ENCODE measurements around the gene ADD3.

The ADD3 gene

DNA sequence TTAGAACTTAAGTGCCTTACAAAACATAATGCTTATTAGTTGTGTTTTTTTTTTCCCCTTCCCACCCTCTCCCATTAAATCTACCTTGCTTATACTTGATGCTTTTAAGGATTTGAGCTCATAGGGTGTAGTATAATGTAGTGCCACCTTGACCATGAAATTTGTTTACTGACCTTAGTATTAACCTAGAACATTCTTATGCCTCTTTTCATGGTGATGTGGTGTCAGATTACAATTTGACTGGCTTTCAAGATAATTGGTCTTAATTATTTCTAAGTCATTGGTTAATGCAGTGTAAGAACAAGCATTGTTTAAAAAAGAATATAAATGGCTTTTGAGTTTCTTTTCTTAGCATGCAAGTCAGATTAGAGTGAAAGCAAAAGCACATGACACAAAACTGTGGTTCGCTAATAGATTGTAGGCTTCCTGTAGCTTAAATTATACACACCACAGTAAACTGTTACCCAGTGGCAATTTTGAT lies 61.8 kb downstream of the ADD3 start:
- no peak for DNase-seq

DNA sequence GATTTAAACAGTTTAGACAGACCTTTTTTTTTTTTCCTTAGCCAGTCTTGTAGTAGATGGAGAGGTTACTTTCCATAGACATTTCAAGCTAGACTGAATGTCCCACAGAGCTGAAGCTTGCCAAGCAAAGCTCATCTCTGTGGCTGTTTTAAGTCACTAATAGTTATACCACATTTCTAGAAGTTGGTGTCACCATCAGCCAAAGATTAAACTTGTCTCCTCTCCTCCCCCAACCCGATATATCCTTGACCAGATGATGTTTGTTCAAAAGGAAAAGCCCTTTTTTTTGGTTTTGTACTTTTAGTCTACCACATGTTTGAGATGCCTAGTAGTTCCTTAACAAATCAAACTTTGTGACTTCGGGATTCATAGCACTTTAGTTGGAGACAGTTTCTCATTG lies 66.1 kb downstream of the ADD3 start:
- no peak for DNase-seq

DNA sequence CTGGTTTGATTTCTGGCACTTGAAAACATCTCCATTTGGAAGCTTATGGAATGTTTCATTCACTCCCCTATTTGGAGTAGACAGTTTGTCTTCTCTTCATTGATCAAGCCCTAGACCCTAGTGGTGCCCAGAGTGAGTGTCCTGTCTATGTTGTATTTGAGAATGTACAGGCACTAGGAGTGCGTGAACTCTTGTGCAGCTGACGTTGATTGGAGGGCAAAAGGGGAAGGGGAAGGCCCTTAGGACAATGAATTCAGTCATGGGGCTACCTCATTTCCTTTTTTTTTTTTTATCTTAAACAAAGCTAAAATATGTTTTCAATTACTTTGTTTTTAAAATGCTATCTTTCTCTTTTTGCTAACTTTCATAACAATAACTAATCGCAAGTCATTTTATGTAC lies 66.5 kb downstream of the ADD3 start:
- DNase-seq, result peak; percentile 31

DNA sequence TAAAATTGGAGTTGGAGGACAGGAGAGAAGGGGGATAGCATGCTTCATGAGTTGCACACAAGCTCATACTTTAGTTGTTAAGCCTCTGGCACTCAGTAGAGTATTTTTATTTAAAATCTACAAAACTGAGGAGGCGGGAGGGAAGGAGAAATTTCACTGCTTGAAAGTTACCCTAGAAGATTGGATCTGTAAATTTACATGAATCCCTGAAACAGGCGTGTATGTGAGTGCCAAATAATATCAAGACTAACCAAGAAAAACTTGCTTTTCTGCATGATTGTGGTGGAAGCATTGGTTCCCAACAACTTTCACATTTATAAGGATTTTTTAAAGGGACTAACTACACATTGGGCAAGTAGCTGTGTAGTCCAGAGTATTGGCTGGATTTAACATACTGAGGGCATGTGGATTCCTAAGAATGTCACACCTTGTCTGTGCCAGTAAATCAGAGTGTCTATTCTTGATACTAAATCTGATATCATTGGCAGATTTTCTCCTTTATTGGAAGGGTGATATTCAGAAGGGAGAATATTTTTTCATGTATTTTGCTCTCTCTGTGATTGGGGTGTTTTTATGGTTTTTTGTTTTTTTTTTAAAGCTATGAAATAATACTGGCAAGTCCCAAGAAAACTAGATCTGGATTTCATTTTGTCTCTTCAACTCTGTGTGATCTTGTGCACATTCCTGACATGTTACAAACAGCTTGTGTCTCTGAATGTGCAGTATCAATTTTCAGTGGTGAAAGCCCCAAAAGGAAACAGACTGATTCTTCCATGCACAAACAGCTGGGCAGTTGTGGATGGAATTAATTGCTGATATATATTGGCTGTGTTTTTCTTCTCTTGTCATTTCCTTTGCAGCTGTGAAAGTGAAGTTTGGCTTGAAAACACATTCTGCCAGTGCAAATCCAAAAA lies 67.2 kb downstream of the ADD3 start:
- no peak for DNase-seq

DNA sequence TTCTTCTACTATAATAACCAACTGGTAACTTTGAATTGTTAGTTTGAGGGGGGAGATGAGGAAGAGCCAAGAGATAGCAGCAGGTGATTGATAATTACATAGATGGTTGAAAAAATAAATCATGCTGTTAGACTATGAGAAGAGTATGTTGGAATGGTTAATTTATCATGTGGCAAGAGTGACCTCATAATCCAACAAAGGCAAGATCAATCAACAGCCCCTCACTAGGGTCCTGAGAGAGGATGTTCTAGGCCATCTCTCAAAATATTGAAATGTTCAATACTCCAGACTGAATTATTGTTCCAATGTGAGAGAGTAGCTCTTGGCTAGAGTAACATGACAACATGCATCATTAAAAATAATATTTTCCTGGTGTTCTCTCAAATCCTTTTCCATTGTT lies 67.9 kb downstream of the ADD3 start:
- DNase-seq, result no peak

DNA sequence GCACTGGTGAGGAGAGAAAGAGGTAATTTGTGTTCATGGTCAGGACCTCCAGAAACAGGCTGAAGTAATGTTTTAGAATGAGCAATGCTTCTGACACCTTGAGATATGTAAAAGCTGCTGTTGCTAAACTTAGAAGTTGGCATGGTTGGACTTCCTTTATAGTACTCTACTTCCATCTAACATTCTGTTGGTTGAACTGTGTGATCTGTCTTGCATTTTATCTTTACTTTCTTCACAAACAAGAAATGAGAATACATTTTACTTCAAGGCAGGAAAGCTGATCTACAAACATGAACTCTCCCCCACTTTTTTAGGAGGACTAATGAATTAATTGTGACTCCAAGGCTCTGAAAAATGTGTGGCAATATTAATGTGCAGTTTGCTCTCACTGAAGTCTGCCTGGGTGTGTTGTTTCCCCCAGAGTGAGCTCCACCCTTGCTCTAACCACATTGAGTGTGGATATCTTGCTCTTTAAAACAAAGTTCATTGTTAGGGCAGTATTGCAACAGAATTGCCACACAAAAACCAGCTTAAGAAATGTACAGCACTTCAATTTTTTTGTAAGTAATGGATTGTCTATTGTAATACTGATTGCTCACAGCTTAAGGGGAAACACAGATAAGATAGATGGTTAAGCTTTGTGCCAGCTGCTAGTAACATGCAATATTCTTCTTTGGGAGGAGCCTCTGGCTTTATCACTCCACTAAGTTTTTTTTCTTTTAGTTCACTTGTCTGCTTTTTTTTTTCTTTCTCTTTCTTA lies 69.0 kb downstream of the ADD3 start:
- DNase-seq, result peak; percentile 52

DNA sequence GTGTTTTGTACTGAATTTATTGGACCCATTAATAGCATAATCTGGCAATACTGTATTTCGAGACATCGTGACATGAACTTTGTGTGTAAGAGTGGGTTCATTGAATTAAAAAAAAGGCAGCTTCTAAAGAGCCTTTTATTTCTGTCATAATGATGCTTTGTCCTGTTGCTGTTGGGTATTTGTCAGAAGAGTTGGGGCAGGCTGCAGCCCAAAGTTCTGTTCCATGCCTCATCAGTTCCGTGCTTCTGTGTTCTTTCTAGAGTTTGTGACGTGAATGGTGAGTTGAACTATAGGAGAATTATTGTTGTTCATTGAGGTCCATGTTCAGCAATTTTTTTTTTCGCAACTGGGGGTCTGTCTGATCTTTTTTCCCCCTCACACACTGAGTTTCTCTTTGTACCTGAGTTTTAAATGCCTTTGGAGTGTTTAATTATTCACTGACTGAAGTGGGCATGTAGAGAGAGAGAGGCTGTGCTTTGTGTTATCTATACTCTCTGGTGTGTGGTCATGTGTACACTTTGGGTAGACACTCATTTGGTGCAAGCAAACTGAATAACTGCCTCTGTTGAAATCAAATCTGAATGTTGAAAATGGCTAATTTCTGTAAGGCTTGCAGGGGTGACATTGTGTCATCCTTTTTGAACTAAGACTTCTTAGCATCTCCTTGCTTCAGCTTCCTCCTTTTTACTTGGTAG lies 69.8 kb downstream of the ADD3 start:
- DNase-seq, result peak; percentile 20

DNA sequence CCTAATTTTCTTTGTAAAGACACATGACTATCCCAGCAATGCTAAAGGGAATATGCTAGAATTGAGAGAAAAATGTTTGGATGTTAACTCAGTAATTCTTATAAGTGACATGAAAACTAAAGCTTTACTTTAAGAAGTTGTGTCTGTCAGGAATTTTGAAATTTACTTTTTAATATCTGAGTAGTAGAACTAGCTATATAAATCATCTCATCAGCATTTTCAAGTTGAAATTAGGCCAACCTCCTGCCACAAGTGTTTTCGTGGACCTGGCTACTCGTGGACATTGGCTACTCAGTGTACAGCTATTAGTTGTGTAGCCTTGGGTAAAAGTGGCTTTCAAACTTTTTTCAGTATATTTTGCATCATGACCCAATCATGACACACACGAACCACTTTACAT lies 70.5 kb downstream of the ADD3 start:
- no peak for DNase-seq

DNA sequence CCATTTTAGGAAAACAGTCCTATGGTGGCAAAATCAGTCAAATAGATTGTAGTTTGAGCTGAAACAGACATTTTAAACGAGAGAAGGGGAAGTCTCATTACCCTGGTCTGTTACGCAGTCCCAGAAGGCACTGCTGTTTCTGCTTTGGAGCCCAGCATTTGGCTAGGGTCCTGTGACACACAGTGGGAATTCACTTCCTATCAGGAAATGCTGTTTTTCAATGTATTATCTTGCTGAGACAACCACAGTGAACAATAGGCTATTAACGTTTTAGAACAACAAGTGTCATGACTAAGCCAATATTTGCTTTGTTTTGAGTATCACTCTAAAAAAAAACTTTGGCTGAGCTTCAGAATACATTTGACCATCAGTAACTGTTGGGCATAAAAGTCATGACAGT lies 74.1 kb downstream of the ADD3 start:
- DNase-seq, result peak; percentile 31

DNA sequence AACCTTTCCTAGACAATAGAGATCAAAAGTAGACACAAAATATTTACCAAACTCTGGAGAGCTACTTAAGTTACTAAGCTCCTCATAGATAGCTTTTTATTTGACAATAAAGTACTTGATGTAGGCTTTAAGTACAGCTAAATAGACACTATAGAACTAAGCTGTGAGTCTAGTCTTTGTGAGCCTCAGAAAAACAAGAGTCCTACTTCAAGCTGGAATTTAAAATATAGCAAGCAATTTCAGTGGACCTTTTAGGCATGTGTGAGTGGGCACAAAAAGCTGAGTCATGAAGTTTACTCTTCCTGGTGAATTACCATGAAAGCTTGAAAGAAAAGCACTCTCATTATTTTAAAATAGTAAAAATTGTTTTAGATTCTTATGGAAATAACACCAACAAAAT lies 76.1 kb downstream of the ADD3 start:
- no peak for DNase-seq

DNA sequence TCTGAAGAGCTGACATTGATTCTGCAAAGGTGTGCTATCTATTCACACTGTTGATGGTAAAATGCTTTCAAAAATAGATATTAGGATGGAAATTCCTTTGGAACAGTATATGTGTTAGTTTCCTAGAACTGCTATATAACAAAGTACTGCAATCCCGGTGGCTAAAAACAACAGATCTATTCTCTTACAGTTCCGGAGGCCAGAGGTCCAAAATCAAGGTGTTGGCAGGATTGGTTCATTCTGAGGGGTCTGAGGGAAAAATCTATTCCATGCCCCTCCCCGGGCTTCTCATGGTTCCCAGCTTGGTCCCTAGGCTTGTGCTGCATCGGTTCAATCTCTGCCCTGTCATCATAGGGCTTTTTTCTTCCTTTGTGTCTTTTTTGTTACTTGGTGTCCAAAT lies 79.9 kb downstream of the ADD3 start:
- no peak for DNase-seq

DNA sequence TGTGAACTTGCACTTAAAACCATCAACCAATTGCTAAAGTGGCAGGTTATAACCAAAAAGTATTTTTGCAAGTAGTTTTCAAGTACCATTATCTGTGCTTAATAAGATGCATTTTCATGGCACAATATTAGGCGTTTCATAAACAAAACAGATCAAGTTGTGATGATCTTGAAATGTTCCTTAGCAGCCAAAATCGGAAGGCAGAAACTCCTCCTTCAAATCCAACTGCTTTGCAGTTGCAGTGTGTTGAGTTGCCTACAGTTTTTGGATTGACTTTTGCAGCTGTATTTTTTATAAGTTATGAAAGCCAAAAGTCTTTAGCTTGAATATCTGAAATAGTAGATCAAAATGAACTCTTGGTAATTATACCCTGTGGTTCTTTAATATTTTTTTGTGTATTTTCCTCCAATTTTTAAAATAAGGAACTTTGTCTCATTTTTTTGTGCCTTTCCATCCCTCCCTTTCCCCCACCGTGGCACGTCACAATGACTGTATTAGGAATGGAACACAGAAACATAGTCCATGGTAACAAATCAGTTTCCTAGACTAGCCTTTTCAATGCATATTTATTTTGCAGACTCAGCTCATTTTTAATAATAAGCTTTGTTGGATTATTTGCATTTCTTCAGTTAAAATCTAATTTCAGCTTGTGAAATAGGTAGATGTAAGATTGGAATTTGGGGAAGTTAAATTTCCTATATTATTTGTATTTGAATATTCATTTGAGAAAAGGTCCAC lies 80.8 kb downstream of the ADD3 start:
- DNase-seq, result no peak

DNA sequence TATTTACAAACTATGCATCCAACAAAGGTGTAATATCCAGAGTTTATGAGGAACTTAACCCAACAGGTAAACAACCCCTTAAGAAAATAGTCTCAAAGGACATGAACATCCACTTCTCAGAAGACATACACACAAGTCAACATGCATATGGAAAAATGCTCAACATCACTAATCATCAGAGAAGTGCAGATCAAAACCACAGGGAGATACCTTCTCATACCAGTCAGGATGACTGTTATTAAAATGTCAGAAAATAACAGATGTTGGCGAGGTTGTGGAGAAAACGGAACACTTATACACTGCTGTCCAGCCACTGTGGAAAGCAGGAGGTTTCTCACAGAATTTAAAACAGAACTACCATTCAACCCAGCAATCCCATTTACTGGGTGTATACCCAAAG lies 84.0 kb downstream of the ADD3 start:
- DNase-seq, result no peak

DNA sequence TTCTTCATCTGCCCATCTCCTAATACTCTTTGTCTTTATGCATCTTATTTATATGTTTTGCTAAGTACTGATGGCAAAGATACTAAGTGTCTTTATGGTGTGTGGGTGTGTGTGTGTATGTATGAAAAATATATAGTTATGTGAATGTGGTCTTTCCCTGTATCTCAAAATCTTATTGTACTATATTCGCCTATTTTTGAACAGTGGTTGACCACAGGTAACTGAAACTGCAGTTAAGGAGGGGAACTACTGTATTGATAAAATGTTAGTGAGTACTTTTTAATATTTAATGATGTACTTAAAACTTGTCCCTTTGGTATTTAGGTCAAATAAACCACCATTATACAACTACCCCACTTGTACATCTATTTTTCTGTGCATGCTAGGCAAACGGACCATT lies 85.9 kb downstream of the ADD3 start:
- no peak for DNase-seq

DNA sequence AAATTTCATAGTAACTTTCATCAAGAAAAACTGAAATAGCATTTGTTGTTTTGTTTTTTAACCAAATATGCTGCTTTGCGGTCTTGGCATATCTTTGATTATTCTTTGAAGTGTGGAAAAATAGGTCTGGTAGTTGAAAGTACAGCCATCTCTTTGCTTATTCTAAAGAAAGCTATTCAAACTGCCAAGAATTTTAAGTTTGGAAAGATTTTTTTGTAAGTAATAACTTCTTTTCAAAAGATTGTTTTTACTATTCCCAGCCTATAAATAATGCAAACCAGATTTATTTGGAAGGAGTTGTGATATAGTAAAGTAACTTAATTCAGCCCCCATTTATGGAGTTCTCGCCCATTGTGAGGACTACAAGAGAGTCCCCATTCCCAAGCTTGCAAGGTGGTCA lies 87.0 kb downstream of the ADD3 start:
- DNase-seq, result no peak

DNA sequence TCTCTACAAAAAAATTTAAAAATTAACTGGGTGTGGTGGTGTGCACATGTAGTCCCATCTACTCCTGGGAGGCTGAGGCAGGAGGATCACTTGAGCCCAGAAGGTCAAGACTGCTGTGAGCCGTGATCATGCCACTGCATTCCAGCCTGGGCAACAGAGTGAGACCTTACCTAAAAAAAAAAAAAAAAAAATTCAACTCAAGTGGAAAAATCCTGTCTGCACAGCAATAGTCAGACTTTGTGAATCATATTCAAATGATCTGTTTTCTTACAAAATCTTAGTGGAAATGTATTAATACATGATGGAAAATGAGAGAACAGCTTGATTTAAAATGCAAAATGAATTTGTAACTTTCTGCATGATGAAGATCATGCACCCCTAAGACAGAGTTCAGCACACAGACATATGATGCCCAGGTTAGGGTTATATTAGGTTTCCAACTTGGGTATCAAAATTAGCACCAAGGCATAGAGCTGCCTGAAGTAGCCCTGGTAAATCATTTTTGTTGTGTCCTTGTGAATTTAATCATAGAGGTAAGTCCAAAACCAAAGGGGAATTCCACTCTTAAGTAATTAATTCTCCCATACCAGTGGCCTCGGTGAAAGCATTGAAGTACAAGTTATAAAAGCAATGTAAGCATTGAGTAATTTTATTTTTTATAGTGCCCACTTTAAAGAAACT lies 93.8 kb downstream of the ADD3 start:
- DNase-seq, result no peak

DNA sequence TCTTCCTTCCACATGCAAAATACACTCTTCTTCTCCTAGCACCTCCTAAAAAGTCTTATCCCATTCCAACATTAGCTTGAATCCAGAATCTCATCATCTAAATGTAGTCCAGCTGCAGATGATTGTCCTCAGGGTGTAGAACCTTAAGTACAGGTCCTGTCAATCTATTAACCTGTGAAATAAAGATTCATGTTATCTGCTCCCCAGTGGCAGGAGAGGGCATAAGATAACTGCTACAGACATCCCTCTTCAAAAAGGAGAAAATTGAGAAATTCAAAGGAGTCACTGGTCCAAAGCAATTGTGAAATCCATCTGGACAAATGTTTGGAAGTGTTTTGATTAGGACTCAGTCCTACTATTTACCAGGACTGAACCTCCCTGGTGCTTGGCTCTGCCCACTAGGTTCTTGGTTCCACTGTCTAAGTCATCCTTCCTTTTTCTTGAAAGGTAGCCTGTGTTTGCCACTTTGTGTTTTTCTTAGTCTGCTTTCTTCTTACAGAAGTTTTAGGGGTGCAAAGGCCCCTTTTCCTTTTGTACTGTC lies 96.2 kb downstream of the ADD3 start:
- no peak for DNase-seq

DNA sequence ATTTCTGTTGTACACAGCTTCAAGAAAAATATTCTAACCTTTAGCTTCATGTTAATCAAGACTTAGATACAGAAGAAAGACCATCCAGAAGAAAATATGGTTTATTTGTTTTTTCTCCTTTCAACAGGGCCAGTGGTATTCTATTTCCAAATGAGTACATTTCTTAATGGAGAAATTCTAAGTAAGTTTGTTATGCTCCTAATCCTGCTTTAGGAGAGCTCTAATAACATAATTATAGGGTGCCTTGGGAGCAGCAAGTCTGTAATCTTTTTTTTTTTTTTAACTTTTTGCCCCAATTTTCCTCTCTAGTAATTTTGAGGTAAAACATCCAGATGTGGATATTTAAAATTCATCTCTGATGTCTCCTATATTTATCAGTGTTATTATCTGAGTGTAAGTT lies 98.1 kb downstream of the ADD3 start:
- no peak for DNase-seq

DNA sequence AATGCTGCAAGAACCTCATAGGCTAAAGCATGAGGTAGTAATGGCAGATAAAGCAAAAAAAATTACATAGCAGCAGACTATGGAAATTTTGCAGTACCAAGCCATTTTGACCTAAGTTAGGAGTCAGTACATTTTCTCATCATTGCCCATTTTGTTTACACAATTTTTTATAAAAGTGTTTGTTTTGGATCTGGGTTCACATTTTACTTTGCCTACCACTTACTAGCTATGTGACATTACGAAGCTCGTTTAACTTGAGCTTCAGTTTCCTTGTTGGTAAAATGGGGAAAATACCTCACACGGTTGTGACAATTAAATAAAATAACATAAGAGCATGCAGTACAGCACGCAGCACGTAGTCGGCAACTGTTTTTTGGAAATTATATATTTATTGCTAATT lies 99.6 kb downstream of the ADD3 start:
- no peak for DNase-seq

DNA sequence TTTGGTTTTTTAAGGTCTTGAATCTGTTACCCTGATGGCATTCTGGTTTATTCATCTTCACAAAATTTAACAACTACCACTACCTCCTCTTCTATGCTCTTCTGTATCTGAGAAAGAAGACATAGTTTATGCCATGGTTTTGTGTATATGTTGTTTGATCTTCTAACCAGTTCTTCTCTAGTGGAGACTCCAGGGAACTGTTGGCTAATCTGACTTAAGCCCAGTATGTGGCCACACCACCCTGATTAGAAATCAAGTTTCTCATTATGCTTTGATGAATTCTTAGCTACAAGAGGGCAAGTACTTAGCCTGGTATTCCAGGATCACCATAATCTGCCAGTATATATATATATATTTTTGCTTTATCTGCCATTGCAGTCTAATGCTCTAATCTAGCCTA lies 100.1 kb downstream of the ADD3 start:
- no peak for DNase-seq

DNA sequence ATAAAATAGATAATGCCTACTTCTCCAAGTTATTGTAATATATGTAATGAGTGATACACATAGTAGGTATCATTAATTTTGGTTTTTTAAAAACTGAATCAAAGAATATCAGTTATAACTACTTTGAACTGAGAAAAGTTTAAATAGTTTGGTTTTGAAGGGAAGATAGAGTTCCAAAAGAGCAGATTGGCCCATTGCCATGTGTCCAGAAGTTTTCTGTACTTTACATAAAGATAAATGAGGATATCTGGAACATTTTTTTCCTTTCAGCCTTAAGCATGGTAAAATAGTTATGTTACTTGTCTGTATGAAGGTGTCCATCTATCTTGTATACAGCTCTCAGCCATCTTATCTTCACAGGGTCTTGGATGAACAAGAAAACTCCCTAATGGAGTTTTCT lies 101.7 kb downstream of the ADD3 start:
- DNase-seq, result no peak

DNA sequence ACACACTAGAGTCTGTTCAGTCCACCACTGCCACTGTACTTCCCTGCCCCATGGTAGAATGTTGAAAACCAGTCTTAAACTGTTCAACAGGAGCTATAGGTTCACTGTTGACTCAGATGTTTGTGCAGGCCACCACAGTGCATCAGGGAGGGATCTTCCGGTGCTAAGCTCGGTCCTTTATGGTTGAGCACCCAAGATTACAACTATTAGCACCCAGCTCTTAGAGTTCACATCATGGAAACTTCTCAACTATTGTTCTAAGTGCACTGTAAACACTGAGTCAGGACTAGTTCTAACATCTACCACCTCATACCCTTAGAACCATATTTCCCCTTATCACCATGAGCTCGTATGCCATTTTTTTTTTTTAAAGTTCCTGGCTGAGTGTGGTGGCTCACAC lies 102.6 kb downstream of the ADD3 start:
- no peak for DNase-seq

All from CD4-positive, alpha-beta T cell treated with Interferon gamma for 1 hour (primary cell).